ENCODE measurements around the gene BACH2.
"Not testable (repeated sequence)": the region's sequence is repeated elsewhere in the genome, so short reads cannot be mapped to it uniquely, and the experiment has no call there.

Gene BACH2

GRCh38 chr6:90068703-90069523 is 227.7 kb downstream of the BACH2 start:
- no peak for DNase-seq (ENCODE audit: low read depth in 2 of 2)

- peak in 1 of 2 donors; percentile 16 for DNase-seq (ENCODE audit: low read depth in 2 of 2)
Observed at GRCh38 chr6:90068264-90068663, 228.4 kb downstream of the BACH2 start.

GRCh38 chr6:90066697-90067096 is 229.9 kb downstream of the BACH2 start:
- DNase-seq (ENCODE audit: low read depth in 2 of 2) = no peak

- no peak for DNase-seq (ENCODE audit: low read depth in 2 of 2)
Observed at GRCh38 chr6:90065173-90065572, 231.5 kb downstream of the BACH2 start.

GRCh38 chr6:90062667-90063066 is 234.0 kb downstream of the BACH2 start:
- DNase-seq (ENCODE audit: low read depth in 2 of 2) = no peak

GRCh38 chr6:90062051-90062450 is 234.6 kb downstream of the BACH2 start:
- no peak for DNase-seq (ENCODE audit: low read depth in 2 of 2)

GRCh38 chr6:90059178-90059577 is 237.5 kb downstream of the BACH2 start:
- not testable (repeated sequence) for DNase-seq (ENCODE audit: low read depth in 2 of 2)

- DNase-seq (ENCODE audit: low read depth in 2 of 2) = not testable (repeated sequence)
Observed at GRCh38 chr6:90055924-90056323, 240.7 kb downstream of the BACH2 start.

GRCh38 chr6:90054193-90054592 is 242.4 kb downstream of the BACH2 start:
- DNase-seq (ENCODE audit: low read depth in 2 of 2) = not testable (repeated sequence)

GRCh38 chr6:90053614-90054013 is 243.0 kb downstream of the BACH2 start:
- no peak for DNase-seq (ENCODE audit: low read depth in 2 of 2)

- no peak for DNase-seq (ENCODE audit: low read depth in 2 of 2)
Observed at GRCh38 chr6:90049295-90049694, 247.3 kb downstream of the BACH2 start.

GRCh38 chr6:90048206-90048967 is 248.3 kb downstream of the BACH2 start:
- no peak for DNase-seq (ENCODE audit: low read depth in 2 of 2)

GRCh38 chr6:90045535-90045934 is 251.1 kb downstream of the BACH2 start:
- no peak for DNase-seq (ENCODE audit: low read depth in 2 of 2)

GRCh38 chr6:90044833-90045381 is 251.7 kb downstream of the BACH2 start:
- no peak for DNase-seq (ENCODE audit: low read depth in 2 of 2)

GRCh38 chr6:90044182-90044832 is 252.3 kb downstream of the BACH2 start:
- DNase-seq (ENCODE audit: low read depth in 2 of 2) = no peak

GRCh38 chr6:90040931-90041330 is 255.7 kb downstream of the BACH2 start:
- DNase-seq (ENCODE audit: low read depth in 2 of 2) = no peak

GRCh38 chr6:90039911-90040310 is 256.7 kb downstream of the BACH2 start:
- no peak for DNase-seq (ENCODE audit: low read depth in 2 of 2)

- DNase-seq (ENCODE audit: low read depth in 2 of 2) = no peak
Observed at GRCh38 chr6:90038961-90039653, 257.5 kb downstream of the BACH2 start.

- no peak for DNase-seq (ENCODE audit: low read depth in 2 of 2)
Observed at GRCh38 chr6:90036963-90037362, 259.7 kb downstream of the BACH2 start.

GRCh38 chr6:90035047-90035723 is 261.5 kb downstream of the BACH2 start:
- DNase-seq (ENCODE audit: low read depth in 2 of 2) = no peak

GRCh38 chr6:90033746-90034271 is 262.8 kb downstream of the BACH2 start:
- no peak for DNase-seq (ENCODE audit: low read depth in 2 of 2)
